Right cardiac atrium (tissue), 5 donors: ENCODE data around the gene DNM2. TPM values are rescaled to one million over a fixed set of nuclear protein-coding genes. Genes with fewer than 3 reads are reported as not detected.

Experiments
- ATAC-seq, 2 donors: fragments of 200-7000 bp; cut with Tn5 transposase; one replicate each; pipeline versions ENCODE4 v1.8.0 to v1.9.1; 2020; ENCODE audit warnings: moderate library complexity in 2 of 2, mild to moderate bottlenecking in 1 of 2
- DNase-seq, 3 donors: peaks; one replicate each; pipeline ENCODE4 v3.0.0-alpha.2; 2020
- H3K27ac ChIP-seq: one replicate; pipeline ENCODE4 v1.5.1; 2013; ENCODE audit warnings: mild to moderate bottlenecking, low read length, control low read depth, moderate library complexity
- H3K27me3 ChIP-seq: one replicate; pipeline ENCODE4 v1.6.1; 2013; ENCODE audit not compliant: control insufficient read depth, insufficient read depth
- H3K4me1 ChIP-seq: one replicate; pipeline ENCODE4 v1.6.1; 2013; ENCODE audit warnings: low read length; ENCODE audit not compliant: control insufficient read depth, insufficient read depth
- H3K4me3 ChIP-seq: one replicate; pipeline ENCODE4 v1.5.1; 2013; ENCODE audit warnings: low read length, control low read depth
- H3K9me3 ChIP-seq: one replicate; pipeline ENCODE4 v1.6.1; 2013; ENCODE audit warnings: low read length; ENCODE audit not compliant: control insufficient read depth
- WGBS: extraction: QIAGEN DNeasy Blood & Tissue Kit; methylation state at CpG from one replicate; pipeline ENCODE4 v1.1.7; 2013; 5-methylcytosine and 5-hydroxymethylcytosine counted together
- intact Hi-C, 4 donors: fragments of 100-400 bp; cut with DNase I; formaldehyde crosslinking; loops; one replicate each; pipeline versions ENCODE4 v1.11.0 to v1.14.0; 2022 to 2023
- polyA plus RNA-seq: library from polyadenylated mRNA; stranded (reverse); fragments of 200-250 nt; gene quantifications from one replicate; pipeline ENCODE4 v1.2.3, GENCODE V29; 2013
- total RNA-seq, 4 donors: library from RNA; stranded (reverse); fragmentation: NEBNext Ultra II Directional; extraction: Animal tissue kit (Norgen Biotek cat#: 25700); gene quantifications; one replicate each; pipeline ENCODE4 v1.2.1, GENCODE V29; 2021
- donor health status: healthy with polysubstance abuse.
- donor health status: DM: no; HTN: yes; CAD: no.
- donor health status: DM: no; HTN: no; CAD: no.
- donor health status: DM: no; HTN: yes; CAD: no; lungs with severe emphysema.
- donor health status: DM: yes; HTN: yes; CAD: no.

The DNM2 gene
- total and polyA plus RNA-seq, 5 donors, result 129 to 202 (median 180) TPM

DNA sequence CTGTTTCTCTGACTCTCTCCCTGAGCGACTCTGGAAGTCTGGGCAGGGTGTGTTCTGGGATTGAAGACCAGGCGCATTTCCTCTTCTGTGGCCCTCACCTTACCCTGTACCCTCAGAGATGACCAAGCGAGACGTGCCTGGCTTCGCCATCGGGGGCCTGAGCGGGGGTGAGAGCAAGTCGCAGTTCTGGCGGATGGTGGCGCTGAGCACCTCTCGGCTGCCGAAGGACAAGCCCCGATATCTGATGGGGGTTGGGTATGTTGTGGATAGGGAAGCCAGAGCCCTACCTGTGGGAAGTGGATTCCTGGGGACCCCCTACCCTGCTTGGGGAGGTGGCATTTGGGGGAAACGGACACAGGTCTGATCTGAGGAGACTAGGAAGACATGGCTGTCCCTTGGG, 5.8 kb upstream of the DNM2 start:
- Histone ChIP-seq H3K27me3 (no peaks in the 10 kb centered on the region), H3K9me3 (no peaks in the 10 kb centered on the region), H3K27ac (no peak overlapping the region), H3K4me1 (no peaks in the 10 kb centered on the region), H3K4me3 (no peak overlapping the region)
- WGBS, result 67% methylated on average over 14 of the region's 14 CpGs
- intact Hi-C loops, result loop anchor here in 3 of 4 donors (10.0 kb wide), 1 partner anchor 153 kb away; no protein-coding TSS in a partner anchor
- ATAC-seq (no peak), DNase-seq (no peak)

DNA sequence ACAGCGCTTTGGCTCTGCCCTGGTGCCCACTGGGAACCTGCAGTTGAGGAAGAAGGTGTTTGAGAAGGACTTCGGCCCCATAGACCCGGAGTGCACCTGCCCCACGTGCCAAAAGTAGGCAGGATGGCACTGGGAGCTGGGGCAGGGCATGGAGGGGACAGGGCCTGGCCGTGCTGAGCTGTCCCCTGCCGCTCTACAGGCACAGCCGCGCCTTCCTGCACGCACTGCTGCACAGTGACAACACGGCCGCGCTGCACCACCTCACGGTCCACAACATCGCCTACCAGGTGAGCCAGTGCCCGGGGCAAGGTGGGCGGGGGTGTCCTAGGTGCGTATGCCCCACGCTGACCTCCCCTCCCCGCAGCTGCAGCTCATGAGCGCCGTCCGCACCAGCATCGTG, 5.1 kb upstream of the DNM2 start:
- Histone ChIP-seq H3K4me1 (no peaks in the 10 kb centered on the region), H3K9me3 (no peaks in the 10 kb centered on the region), H3K27ac (no peak overlapping the region), H3K4me3 (no peak overlapping the region), H3K27me3 (no peaks in the 10 kb centered on the region)
- no peak for DNase-seq
- 93% methylated on average over 23 of the region's 23 CpGs for WGBS
- ATAC-seq, result no peak
- intact Hi-C loops, result loop anchor here in 3 of 4 donors (10.0 kb wide), 1 partner anchor 152 kb away; no protein-coding TSS in a partner anchor

DNA sequence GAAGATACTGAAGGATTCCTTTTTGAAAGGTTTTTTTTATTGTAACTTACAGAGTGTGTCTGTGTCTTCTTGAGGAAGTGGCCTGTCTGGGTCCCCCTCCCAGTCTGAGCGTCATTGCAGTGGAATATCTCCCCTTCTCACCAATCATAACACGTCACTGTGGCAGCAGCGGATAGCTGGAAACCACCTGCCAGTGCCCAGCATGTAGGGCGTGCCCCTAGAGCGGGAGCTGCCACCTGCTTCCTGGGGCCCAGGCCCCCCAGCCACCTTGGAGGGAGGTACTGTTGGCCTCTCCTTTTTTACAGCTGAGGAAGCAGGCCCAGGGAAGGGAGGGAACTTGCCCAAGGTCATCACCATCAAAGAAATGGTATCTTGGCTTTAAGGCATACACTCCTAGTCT, 4.6 kb upstream of the DNM2 start:
- no peak for ATAC-seq
- Histone ChIP-seq H3K27me3 (no peaks in the 10 kb centered on the region), H3K4me1 (no peaks in the 10 kb centered on the region), H3K9me3 (no peaks in the 10 kb centered on the region), H3K4me3 (no peak overlapping the region), H3K27ac (no peak overlapping the region)
- DNase-seq, result no peak
- 88% methylated on average over 5 of the region's 5 CpGs for WGBS
- intact Hi-C loops, result loop anchor here in 3 of 4 donors (10.0 kb wide), 1 partner anchor 151 kb away; no protein-coding TSS in a partner anchor

DNA sequence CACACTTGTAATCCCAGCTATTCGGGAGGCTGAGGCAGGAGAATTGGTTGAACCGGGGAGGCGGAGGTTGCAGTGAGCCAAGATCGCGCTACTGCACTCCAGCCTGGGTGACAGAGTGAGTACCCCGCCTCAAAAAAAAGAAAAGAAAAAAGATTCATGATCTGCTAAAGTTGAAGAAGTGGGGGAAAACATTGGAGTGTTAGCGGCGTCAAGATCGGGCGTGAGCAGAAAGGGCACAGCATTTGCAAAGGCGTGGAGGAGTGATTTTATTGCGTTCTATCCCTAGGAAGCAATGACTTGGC, 874 bp upstream of the DNM2 start:
- no peak overlapping the region for H3K4me3 ChIP-seq
- DNase-seq (no peak), ATAC-seq (no peak)
- intact Hi-C loops, result loop anchor here (5.0 to 10.0 kb wide), 3 partner anchors 50 to 150 kb away; no protein-coding TSS in a partner anchor
- 23% methylated on average over 12 of the region's 12 CpGs for WGBS
- no peaks in the 10 kb centered on the region for H3K27me3 ChIP-seq
- peaks cover 15% of the 10 kb centered on the region for H3K4me1 ChIP-seq
- H3K27ac ChIP-seq, result peak overlapping the region; percentile 39
- H3K9me3 ChIP-seq, result no peaks in the 10 kb centered on the region

DNA sequence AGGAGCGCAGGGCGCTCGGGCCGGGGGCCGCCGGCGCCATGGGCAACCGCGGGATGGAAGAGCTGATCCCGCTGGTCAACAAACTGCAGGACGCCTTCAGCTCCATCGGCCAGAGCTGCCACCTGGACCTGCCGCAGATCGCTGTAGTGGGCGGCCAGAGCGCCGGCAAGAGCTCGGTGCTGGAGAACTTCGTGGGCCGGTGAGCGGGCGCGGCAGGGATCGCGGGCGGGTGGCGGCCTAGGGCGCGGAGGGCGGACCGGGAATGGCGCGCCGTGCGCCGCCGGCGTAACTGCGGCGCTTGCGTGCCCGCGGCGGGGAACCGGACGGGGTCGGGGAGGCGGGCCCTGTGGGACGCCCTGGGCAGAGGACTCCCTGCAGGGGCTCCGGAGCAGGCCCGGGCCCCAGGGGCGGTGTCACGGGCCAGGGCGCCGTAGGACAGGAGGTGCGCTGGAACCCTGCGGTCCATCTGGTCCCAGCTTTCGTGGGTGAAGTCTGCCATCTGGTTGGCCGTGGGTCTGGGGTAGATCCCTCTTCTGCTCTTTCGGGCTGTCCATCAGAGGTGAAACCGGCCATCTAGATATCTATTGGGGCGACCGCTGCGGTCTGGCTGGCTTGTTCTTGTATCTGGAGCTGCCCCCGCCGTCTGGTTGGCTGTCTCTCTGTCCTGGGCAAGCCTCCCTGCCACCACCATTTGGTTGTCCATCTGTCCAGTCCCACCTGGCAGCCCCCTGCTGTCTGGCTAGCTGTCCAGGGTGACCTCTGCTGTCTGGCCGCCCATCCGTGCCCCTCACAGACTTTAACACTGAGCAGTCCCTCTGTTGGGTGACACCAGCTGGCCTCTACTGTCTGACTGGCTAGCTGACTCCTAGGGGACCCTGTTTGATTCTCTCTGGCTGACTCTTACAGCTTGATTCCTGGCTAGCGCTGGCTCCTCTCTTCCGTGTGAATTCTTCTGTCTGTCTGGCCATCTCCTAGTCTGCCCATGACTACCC, 622 bp downstream of the DNM2 start:
- WGBS, result under 1% methylated on average over 70 of the region's 70 CpGs
- intact Hi-C loops, result loop anchor here (5.0 to 10.0 kb wide), 3 partner anchors 49 to 149 kb away; no protein-coding TSS in a partner anchor
- H3K4me1 ChIP-seq, result peaks cover 15% of the 10 kb centered on the region
- no peaks in the 10 kb centered on the region for H3K27me3 ChIP-seq
- peak; percentile 59 to 85 (median 85) for DNase-seq
- peak overlapping the region; percentile 96 for H3K4me3 ChIP-seq
- peak overlapping the region; percentile 95 for H3K27ac ChIP-seq
- no peaks in the 10 kb centered on the region for H3K9me3 ChIP-seq
- ATAC-seq, result peak; percentile 19 to 21

DNA sequence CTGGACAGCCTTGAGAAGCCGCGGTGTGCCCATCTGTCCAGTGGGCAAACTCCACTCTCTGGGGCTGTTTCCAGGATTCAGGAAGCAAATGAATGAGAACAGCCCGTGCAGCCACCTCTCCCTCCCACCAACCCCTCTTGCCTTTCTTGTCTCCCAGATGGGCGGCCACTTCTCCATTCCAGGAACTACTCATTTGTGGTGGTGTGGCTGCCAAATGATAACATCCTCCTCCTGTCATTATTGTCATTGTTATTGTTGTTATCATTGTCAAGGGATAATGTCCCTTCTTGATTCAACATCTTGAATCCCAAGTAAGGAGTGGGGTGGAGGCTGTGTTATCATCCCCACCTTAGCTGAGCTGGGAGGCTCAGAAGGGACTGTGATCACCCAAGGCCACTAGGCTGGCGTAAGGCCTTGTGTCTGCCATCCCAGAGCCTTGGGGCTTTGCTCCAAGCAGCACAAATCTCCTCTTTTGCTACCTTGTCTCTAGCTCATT, 1.6 kb downstream of the DNM2 start:
- peaks cover 15% of the 10 kb centered on the region for H3K4me1 ChIP-seq
- peak in 1 of 3 donors; percentile 35 for DNase-seq
- intact Hi-C loops, result loop anchor here (5.0 to 10.0 kb wide), 3 partner anchors 48 to 148 kb away; no protein-coding TSS in a partner anchor

DNA sequence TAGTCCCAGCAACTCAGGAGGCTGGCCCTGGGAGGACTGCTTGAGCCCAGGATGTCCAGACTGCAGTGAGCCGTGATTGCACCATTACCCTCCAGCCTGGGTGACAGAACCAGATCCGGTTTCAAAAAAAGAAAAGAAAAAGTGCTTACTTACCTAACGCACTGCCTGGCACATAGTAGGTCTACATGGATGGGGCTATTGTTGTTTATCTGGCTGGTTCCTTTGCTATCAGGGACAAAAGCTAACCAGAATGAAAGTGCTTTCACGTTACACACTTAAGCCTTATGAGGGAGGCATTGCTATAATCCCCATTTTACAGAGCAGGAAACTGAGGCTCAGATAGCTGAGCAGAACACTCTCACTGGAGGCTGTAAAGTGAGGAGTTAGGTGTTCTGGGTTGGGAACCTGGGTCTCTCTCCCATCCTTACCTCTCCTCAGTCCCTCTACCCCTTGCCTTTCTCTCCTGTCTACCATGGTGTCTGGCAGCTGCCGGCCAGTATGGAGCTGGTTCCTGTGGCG, 2.8 kb downstream of the DNM2 start:
- H3K4me3 ChIP-seq, result no peak overlapping the region
- intact Hi-C loops, result no loop called here
- H3K27ac ChIP-seq, result no peak overlapping the region
- no peaks in the 10 kb centered on the region for H3K27me3 ChIP-seq
- WGBS, result 90% methylated on average over 6 of the region's 6 CpGs
- DNase-seq (no peak), ATAC-seq (no peak)
- H3K4me1 ChIP-seq, result peaks cover 18% of the 10 kb centered on the region
- H3K9me3 ChIP-seq, result no peaks in the 10 kb centered on the region

More for the DNA sequence above, 1.6 kb downstream of the DNM2 start:
- ATAC-seq, result peak in 1 of 2 donors; percentile 3
- H3K9me3 ChIP-seq, result no peaks in the 10 kb centered on the region
- H3K27me3 ChIP-seq, result no peaks in the 10 kb centered on the region
- peak overlapping the region; percentile 96 for H3K4me3 ChIP-seq
- peak overlapping the region; percentile 22 for H3K27ac ChIP-seq
- 36% methylated on average over 5 of the region's 5 CpGs for WGBS

DNA sequence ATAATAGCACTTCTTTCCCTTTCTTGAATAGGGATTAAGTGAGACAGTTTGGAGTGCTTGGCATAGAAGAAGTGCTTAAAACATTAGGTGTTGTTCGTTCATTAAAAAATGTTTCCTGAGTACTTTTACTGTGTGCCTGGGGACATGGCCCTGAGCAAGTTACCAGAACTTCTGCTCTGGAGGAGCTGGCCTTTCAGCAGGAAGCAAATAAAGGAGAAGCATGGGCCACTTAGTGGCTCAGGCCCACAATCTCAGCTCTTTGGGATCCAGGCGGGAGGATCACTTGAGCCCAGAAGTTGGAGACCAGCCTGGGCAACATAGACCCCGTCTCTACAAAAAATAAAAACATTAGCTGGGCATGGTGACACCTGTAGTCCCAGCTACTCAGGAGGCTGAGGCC, 5.7 kb downstream of the DNM2 start:
- H3K4me1 ChIP-seq, result peaks cover 27% of the 10 kb centered on the region
- 81% methylated on average over 3 of the region's 3 CpGs for WGBS
- no peaks in the 10 kb centered on the region for H3K27me3 ChIP-seq
- H3K4me3 ChIP-seq, result no peak overlapping the region
- intact Hi-C loops, result loop anchor here in 1 of 4 donors (2.0 kb wide), 1 partner anchor 39 kb away; no protein-coding TSS in a partner anchor
- no peak overlapping the region for H3K27ac ChIP-seq
- H3K9me3 ChIP-seq, result no peaks in the 10 kb centered on the region
- no peak for ATAC-seq
- no peak for DNase-seq

DNA sequence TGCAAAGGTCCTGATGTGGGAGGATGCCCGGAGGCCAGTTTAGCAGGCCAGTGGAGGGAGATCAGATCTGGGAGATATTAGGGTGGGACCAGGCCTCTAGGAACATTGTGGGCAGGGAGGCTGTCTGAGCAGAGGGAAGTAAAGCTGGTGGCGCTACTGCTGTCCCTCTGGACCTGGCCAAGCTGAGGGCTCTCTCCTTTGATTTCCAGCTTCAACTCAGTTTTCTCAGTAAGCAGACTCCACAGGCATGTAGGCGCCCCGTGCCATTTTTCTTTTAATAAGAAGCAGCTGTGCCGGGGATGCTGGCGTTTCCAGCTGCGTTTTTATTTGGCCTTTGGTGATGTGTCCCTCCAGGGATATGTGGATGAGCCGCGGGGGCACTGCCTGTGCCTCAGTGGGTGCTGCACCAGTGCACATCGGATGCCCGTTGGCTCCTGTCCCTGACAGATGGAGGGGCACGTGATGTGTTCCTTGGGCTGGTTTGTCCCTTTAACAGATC, 6.7 kb downstream of the DNM2 start:
- Histone ChIP-seq H3K4me1 (peaks cover 22% of the 10 kb centered on the region), H3K4me3 (no peak overlapping the region), H3K27me3 (no peaks in the 10 kb centered on the region), H3K9me3 (no peaks in the 10 kb centered on the region), H3K27ac (peak overlapping the region; percentile 53)
- 68% methylated on average over 12 of the region's 12 CpGs for WGBS
- no peak for ATAC-seq
- intact Hi-C loops, result no loop called here
- no peak for DNase-seq

DNA sequence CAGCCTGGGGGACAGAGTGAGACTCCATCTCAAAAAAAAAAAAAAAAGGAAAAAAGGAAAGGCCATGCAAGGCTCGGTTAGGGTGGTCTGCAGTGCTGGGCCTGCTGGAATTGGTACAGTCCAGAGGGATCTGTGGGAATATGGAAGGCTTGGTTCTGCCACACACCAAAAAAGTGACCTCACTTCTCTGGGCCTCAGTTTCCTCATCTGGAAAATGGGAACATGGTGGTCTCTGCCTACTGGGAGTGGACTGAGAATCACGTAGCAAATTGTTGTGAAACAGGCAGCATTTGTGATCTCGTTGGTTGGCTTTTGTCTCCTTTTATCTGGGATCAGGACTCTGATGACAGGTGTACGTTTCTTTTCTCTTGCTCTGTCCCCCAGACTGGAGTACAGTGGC, 7.5 kb downstream of the DNM2 start:
- H3K27ac ChIP-seq, result peak overlapping the region; percentile 25
- intact Hi-C loops, result no loop called here
- H3K27me3 ChIP-seq, result no peaks in the 10 kb centered on the region
- DNase-seq, result no peak
- no peak for ATAC-seq
- H3K4me3 ChIP-seq, result no peak overlapping the region
- H3K9me3 ChIP-seq, result no peaks in the 10 kb centered on the region
- 83% methylated on average over 4 of the region's 4 CpGs for WGBS
- H3K4me1 ChIP-seq, result peaks cover 18% of the 10 kb centered on the region

DNA sequence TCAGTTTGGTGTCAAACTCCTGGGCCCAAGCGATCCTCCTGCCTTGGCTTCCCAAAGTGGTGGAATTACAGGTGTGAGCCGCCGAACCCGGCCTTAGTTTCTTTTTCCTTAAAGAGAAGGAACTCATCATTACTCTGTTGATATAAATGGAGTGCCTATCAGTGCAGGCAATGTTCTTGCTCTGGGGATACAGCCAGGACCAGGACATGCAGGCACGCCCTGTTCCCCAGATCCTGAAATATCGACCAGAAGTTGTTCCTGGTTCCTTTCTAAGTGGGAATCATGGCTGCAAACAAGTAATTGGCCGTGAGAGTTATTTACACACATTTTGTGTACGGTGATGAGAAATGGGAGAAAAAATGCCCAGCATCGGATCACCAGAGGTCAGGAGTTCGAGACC, 8.4 kb downstream of the DNM2 start:
- intact Hi-C loops, result no loop called here
- Histone ChIP-seq H3K4me3 (no peak overlapping the region), H3K27me3 (no peaks in the 10 kb centered on the region), H3K9me3 (no peaks in the 10 kb centered on the region), H3K4me1 (peaks cover 16% of the 10 kb centered on the region), H3K27ac (peak overlapping the region; percentile 51)
- 78% methylated on average over 10 of the region's 10 CpGs for WGBS
- peak; percentile 66 to 72 for ATAC-seq
- peak in 1 of 3 donors; percentile 62 for DNase-seq
